Measurements from ENCODE around the gene JAKMIP3. TPM values are rescaled to one million over a fixed set of nuclear protein-coding genes. Genes with fewer than 3 reads are reported as not detected.

JAKMIP3 gene
- total and polyA plus RNA-seq, 10 of the 15 experiments (the other 5 are each of a cell fraction or from before 2014, with no cell fraction given): 0.01 TPM; not detected in 7

- TF ChIP-seq, protein P1, sequence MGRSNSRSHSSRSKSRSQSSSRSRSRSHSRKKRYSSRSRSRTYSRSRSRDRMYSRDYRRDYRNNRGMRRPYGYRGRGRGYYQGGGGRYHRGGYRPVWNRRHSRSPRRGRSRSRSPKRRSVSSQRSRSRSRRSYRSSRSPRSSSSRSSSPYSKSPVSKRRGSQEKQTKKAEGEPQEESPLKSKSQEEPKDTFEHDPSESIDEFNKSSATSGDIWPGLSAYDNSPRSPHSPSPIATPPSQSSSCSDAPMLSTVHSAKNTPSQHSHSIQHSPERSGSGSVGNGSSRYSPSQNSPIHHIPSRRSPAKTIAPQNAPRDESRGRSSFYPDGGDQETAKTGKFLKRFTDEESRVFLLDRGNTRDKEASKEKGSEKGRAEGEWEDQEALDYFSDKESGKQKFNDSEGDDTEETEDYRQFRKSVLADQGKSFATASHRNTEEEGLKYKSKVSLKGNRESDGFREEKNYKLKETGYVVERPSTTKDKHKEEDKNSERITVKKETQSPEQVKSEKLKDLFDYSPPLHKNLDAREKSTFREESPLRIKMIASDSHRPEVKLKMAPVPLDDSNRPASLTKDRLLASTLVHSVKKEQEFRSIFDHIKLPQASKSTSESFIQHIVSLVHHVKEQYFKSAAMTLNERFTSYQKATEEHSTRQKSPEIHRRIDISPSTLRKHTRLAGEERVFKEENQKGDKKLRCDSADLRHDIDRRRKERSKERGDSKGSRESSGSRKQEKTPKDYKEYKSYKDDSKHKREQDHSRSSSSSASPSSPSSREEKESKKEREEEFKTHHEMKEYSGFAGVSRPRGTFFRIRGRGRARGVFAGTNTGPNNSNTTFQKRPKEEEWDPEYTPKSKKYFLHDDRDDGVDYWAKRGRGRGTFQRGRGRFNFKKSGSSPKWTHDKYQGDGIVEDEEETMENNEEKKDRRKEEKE (IDR thresholded peaks at IDR 0.05): no peak
- TF ChIP-seq POLR2AphosphoS5 (IDR thresholded peaks at IDR 0.05; ENCODE audit: low read length) (no peak), SIX5 (IDR thresholded peaks at IDR 0.05; ENCODE audit: low read depth, low read length, severe bottlenecking) (no peak), RFX5 (IDR thresholded peaks at IDR 0.05; ENCODE audit: low read depth, low read length) (no peak)
Measured at GRCh38 chr10:132075909-132076577, 10.3 kb downstream of the JAKMIP3 start (continued).

DNA sequence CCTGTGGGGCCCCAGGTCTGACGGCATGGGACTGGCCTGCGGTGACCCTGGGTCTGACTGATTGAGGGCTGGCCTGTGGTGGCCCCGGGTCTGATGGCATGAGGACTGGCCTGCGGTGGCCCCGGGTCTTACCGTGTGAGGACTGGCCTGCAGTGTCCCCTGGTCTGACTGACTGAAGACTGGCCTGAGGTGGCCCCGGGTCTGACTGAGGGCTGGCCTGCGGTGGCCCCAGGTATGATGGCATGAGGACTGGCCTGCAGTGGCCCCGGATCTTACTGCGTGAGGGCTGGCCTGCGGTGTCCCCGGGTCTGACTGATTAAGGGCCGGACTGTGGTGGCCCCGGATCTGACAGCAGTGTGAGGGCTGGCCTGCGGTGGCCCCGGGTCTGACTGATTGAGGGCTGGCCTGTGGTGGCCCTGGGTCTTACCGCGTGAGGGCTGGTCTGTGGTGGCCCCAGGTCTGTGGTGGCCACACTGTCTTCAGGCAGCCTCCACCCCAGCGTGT lies 10.9 kb downstream of the JAKMIP3 start:
- Histone ChIP-seq H3K9ac (ENCODE audit: control insufficient read depth, insufficient read depth, low read length) (no peak overlapping the region), H3K27ac (ENCODE audit: control insufficient read depth, insufficient read depth) (no peak overlapping the region), H3K4me3 (no peak overlapping the region), H2AFZ (ENCODE audit: control insufficient read depth, low read depth, low read length) (no peak overlapping the region), H3K79me2 (ENCODE audit: control insufficient read depth, insufficient read depth, low read length) (no peaks in the 10 kb centered on the region), H3K4me1 (ENCODE audit: control insufficient read depth, insufficient read depth, low read length) (no peaks in the 10 kb centered on the region), H3K36me3 (ENCODE audit: control insufficient read depth in 2 of 2, insufficient read depth in 2 of 2, low read length in 1 of 2) (no peaks in the 10 kb centered on the region), H3K9me3 (replicated peaks; ENCODE audit: control insufficient read depth, insufficient read depth, low read length) (no peaks in the 10 kb centered on the region), H3K4me2 (ENCODE audit: control insufficient read depth, insufficient read depth) (no peak overlapping the region), H3K27me3 (replicated peaks in 1 of 2; ENCODE audit: control insufficient read depth in 2 of 2, insufficient read depth in 2 of 2, low read length in 1 of 2) (no peaks in the 10 kb centered on the region), H4K20me1 (ENCODE audit: control insufficient read depth, insufficient read depth) (no peaks in the 10 kb centered on the region)
- FAIRE-seq: no peak
- DNase-seq (ENCODE audit: low read depth, low spot score): no peak
- ChIA-PET RAD21 (ENCODE audit: unreplicated experiment) (no interaction called here), POLR2A (no interaction called here), CTCF (no interaction called here), SMC1A (ENCODE audit: uncharacterized antibody, unreplicated experiment) (no interaction called here)
- BruUV-seq (replicated peaks): no TSS peak
- ATAC-seq: no peak
- WGBS (ENCODE audit: insufficient coverage, insufficient replicate concordance, low lambda C conversion rate, missing lambda C conversion rate): 88% methylated on average over 19 of the region's 19 CpGs
- intact Hi-C loops (cut with micrococcal nuclease; ENCODE audit: unreplicated experiment): no loop called here
- in situ Hi-C loops (cut with MboI): no loop called here
- TF ChIP-seq, protein P2, sequence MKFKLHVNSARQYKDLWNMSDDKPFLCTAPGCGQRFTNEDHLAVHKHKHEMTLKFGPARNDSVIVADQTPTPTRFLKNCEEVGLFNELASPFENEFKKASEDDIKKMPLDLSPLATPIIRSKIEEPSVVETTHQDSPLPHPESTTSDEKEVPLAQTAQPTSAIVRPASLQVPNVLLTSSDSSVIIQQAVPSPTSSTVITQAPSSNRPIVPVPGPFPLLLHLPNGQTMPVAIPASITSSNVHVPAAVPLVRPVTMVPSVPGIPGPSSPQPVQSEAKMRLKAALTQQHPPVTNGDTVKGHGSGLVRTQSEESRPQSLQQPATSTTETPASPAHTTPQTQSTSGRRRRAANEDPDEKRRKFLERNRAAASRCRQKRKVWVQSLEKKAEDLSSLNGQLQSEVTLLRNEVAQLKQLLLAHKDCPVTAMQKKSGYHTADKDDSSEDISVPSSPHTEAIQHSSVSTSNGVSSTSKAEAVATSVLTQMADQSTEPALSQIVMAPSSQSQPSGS (IDR thresholded peaks at IDR 0.05; ENCODE audit: low read length): no peak
- no peak for TF ChIP-seq HDAC2 (IDR thresholded peaks at IDR 0.05)
- no peak for TF ChIP-seq YY1 (IDR thresholded peaks at IDR 0.05; ENCODE audit: low read depth, low read length)
- no peak for TF ChIP-seq TAF1 (IDR thresholded peaks at IDR 0.05; ENCODE audit: borderline replicate concordance, low read depth, low read length)
- TF ChIP-seq, protein P3, sequence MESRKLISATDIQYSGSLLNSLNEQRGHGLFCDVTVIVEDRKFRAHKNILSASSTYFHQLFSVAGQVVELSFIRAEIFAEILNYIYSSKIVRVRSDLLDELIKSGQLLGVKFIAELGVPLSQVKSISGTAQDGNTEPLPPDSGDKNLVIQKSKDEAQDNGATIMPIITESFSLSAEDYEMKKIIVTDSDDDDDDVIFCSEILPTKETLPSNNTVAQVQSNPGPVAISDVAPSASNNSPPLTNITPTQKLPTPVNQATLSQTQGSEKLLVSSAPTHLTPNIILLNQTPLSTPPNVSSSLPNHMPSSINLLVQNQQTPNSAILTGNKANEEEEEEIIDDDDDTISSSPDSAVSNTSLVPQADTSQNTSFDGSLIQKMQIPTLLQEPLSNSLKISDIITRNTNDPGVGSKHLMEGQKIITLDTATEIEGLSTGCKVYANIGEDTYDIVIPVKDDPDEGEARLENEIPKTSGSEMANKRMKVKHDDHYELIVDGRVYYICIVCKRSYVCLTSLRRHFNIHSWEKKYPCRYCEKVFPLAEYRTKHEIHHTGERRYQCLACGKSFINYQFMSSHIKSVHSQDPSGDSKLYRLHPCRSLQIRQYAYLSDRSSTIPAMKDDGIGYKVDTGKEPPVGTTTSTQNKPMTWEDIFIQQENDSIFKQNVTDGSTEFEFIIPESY (IDR thresholded peaks at IDR 0.05): no peak
- TF ChIP-seq POU2F2 (IDR thresholded peaks at IDR 0.05; ENCODE audit: borderline replicate concordance, low read depth, low read length): no peak
- TF ChIP-seq FOXK2 (IDR thresholded peaks at IDR 0.05): no peak
- no peak for TF ChIP-seq MTA3 (IDR thresholded peaks at IDR 0.05; ENCODE audit: borderline replicate concordance, low read length)
- no peak for TF ChIP-seq RELA (IDR thresholded peaks at IDR 0.05; ENCODE audit: borderline replicate concordance, partially characterized antibody)
- TF ChIP-seq, protein P4, sequence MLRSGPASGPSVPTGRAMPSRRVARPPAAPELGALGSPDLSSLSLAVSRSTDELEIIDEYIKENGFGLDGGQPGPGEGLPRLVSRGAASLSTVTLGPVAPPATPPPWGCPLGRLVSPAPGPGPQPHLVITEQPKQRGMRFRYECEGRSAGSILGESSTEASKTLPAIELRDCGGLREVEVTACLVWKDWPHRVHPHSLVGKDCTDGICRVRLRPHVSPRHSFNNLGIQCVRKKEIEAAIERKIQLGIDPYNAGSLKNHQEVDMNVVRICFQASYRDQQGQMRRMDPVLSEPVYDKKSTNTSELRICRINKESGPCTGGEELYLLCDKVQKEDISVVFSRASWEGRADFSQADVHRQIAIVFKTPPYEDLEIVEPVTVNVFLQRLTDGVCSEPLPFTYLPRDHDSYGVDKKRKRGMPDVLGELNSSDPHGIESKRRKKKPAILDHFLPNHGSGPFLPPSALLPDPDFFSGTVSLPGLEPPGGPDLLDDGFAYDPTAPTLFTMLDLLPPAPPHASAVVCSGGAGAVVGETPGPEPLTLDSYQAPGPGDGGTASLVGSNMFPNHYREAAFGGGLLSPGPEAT (IDR thresholded peaks at IDR 0.05; ENCODE audit: low read depth): no peak

Measured in GM12878 (cell line).